K562 (cell line): ENCODE results near the gene TAS2R1.

Experiments
- ATF2 ChIP-seq: sonication (generic); formaldehyde crosslinking; IDR thresholded peaks from 2 replicates; pipeline ENCODE4 v1.8.1; 2022; ENCODE audit warnings: missing genetic modification reagents
- ATF6 ChIP-seq: sonication (generic); formaldehyde crosslinking; IDR thresholded peaks from 2 replicates; pipeline ENCODE4 v1.4.0; 2020; ENCODE audit warnings: mild to moderate bottlenecking, missing genetic modification reagents
- ATF7 ChIP-seq: fragments of 450-650 bp; IDR thresholded peaks from 2 replicates; pipeline ENCODE4 v1.7.1; 2014; ENCODE audit warnings: mild to moderate bottlenecking, moderate library complexity
- C11orf30 ChIP-seq: fragments of 450-650 bp; IDR thresholded peaks from 2 replicates; pipeline ENCODE4 v1.6.1; 2016; ENCODE audit warnings: low read depth, mild to moderate bottlenecking
- FOXJ3 ChIP-seq: sonication (generic); formaldehyde crosslinking; IDR thresholded peaks from 2 replicates; pipeline ENCODE4 v1.4.0; 2020; ENCODE audit warnings: mild to moderate bottlenecking, missing genetic modification reagents
- GATA2 ChIP-seq: sonication (generic); formaldehyde crosslinking; IDR thresholded peaks from 2 replicates; pipeline ENCODE4 v1.4.0; 2020; ENCODE audit warnings: mild to moderate bottlenecking, missing genetic modification reagents
- HDGF ChIP-seq: fragments of 450-650 bp; IDR thresholded peaks from 2 replicates; pipeline ENCODE4 v1.6.1; 2016
- MXI1 ChIP-seq: IDR thresholded peaks from 2 replicates; pipeline ENCODE4 v1.6.1; 2011; ENCODE audit warnings: low read depth, mild to moderate bottlenecking, improper control_type of control experiment, low read length
- TBP ChIP-seq: optimal IDR thresholded peaks from 2 replicates; pipeline ENCODE3; 2011; ENCODE audit warnings: low read depth, low read length, improper control_type of control experiment
- TOE1 ChIP-seq, 2 experiments: fragments of 450-650 bp in 1 of 2; sonication (generic) in 1 of 2; formaldehyde crosslinking in 1 of 2; IDR thresholded peaks; 2 replicates each; pipeline versions ENCODE4 v1.7.1 to v1.8.0; 2016 to 2022; ENCODE audit warnings: borderline replicate concordance in 2 of 2, mild to moderate bottlenecking in 2 of 2, antibody characterized with exemption in 1 of 2, inconsistent platforms in 1 of 2, low read depth in 1 of 2, missing genetic modification reagents in 1 of 2, moderate library complexity in 1 of 2
- ZMIZ1 ChIP-seq, 2 experiments: fragments of 150-350 bp in 1 of 2; IDR thresholded peaks; 2 replicates each; pipeline ENCODE4 v1.6.1; 2012 to 2016; ENCODE audit warnings: low read depth in 2 of 2, low read length in 2 of 2, mild to moderate bottlenecking in 1 of 2, moderate library complexity in 1 of 2
- ZNF76 ChIP-seq: fragments of 250-450 bp; sonication (Bioruptor Pico); IDR thresholded peaks from 2 replicates; pipeline ENCODE4 v1.4.0; 2020; ENCODE audit warnings: mild to moderate bottlenecking, moderate library complexity, borderline replicate concordance

GRCh38 chr5:9661316-9662015 is 31.3 kb upstream of the TAS2R1 start:
- TF ChIP-seq HDGF (no peak), TOE1 (IDR thresholded peaks at IDR 0.05; ENCODE audit: borderline replicate concordance) (no peak), TOE1 (CRISPR knock-in tag; IDR thresholded peaks at IDR 0.05; ENCODE audit: borderline replicate concordance, low read depth) (no peak), TBP (no peak), MXI1 (no peak), ATF6 (CRISPR knock-in tag) (no peak), C11orf30 (no peak), GATA2 (CRISPR knock-in tag) (no peak), ATF7 (no peak), FOXJ3 (CRISPR knock-in tag) (no peak), ATF2 (CRISPR knock-in tag) (no peak), ZMIZ1 (IDR thresholded peaks at IDR 0.05; ENCODE audit: low read depth in 2 of 2, low read length in 2 of 2) (no peak), ZNF76 (no peak)
